Measurements from ENCODE around the gene EFNA3.
A peak's percentile ranks its signal among the peaks of the same experiment; 100 is the strongest.

EFNA3 gene

DNA sequence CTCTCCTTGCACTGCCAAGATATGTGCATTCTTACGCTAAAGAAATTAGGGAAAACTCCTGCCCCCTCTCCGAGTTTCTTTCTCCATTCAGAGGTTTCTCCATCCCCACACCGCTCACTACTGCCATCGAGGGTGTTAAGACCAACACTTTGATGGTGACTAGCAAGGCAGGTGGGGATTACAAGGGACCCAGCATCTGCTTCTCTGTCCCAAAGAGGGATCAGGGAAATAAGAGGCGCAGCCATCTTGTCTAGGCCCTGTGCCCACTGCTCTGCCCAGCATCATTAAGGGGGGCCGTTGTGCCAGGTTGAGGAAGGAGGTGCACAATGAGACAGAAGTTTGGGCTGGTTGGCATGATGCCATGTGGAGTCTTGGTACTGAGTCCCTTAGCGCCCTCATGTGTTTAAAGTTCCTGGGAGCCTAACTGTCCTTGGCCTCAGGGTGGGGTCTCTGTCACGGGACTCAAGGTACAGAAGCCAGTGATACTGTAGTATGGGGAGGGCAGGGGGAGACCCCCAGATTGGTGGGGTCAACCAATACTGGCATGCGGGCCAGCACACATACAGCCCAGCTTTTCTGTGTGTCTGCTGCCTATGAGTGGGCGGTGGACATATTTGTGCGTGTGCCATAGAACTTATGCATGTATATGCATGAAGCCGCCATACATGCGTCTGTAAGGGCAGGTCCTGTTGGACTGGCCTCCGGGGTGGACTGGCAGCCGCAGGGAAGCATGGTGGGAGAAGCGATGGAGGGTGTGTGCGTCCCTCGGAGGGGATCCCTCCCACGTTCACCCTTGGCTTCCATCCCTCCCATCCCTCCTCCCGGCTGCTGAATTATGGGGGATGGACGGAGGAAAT is 5.5 kb downstream of the EFNA3 start:
- peak overlapping the region; percentile 67 for H3K4me3 ChIP-seq (ENCODE audit: low read depth, low read length)
- TF ChIP-seq, protein P1, sequence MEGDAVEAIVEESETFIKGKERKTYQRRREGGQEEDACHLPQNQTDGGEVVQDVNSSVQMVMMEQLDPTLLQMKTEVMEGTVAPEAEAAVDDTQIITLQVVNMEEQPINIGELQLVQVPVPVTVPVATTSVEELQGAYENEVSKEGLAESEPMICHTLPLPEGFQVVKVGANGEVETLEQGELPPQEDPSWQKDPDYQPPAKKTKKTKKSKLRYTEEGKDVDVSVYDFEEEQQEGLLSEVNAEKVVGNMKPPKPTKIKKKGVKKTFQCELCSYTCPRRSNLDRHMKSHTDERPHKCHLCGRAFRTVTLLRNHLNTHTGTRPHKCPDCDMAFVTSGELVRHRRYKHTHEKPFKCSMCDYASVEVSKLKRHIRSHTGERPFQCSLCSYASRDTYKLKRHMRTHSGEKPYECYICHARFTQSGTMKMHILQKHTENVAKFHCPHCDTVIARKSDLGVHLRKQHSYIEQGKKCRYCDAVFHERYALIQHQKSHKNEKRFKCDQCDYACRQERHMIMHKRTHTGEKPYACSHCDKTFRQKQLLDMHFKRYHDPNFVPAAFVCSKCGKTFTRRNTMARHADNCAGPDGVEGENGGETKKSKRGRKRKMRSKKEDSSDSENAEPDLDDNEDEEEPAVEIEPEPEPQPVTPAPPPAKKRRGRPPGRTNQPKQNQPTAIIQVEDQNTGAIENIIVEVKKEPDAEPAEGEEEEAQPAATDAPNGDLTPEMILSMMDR (IDR thresholded peaks at IDR 0.05; ENCODE audit: low read depth, low read length): peak; percentile 21

DNA sequence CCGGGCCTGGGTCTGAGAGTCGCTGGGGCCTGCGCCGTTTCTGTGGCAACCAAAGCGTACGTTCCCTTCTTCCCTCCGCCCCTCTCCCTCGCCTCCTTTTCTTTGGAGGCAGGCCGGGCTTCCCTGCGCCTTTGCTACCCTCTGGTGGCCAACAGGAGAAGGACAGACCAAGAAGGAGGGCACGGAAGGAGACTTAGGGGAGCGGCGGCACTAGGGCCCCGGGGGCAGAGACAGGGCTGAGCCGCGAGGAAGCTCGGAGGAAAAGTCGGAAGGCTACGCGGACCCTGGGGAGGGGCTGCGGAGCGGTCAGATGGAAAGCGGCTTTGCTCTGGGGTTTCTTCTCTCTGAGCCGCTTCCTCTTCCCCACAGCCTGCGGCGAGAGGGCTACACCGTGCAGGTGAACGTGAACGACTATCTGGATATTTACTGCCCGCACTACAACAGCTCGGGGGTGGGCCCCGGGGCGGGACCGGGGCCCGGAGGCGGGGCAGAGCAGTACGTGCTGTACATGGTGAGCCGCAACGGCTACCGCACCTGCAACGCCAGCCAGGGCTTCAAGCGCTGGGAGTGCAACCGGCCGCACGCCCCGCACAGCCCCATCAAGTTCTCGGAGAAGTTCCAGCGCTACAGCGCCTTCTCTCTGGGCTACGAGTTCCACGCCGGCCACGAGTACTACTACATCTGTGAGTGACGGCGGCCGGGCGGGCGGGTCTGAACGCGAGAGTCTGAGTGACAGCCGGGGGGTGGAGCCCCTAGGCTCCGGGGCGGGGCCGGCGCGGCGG is 6.3 kb downstream of the EFNA3 start:
- TF ChIP-seq, protein P1 (IDR thresholded peaks at IDR 0.05; ENCODE audit: low read depth, low read length): peak; percentile 84
- H3K4me3 ChIP-seq (ENCODE audit: low read depth, low read length): peak overlapping the region; percentile 67

DNA sequence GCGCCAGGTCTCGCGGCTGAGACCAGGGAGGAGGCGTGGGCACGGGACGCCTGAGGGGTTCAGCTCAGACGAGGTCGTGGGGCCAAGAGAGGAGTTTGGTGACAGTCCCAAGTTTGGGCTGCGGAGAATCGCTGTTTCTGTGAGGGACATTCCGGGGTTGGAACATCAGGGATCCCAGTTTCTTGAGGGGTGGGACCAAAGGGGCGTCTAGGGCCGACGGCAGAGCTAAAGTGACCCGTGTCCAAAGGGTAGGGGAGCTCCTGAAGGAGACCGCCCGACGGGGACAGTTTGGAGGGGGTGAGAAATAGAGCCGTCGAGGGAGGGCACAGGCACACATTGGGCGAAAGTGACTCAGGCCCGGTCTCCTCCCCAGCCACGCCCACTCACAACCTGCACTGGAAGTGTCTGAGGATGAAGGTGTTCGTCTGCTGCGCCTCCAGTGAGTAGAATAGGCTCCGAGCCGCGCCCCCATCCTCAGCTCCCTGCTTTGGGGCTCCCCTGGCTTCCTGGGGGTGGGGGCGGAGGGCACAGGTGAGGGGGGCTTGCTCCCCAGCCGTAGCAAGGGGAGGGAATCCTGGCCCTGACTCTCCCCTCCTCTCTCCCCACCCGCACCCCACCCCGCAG is 7.0 kb downstream of the EFNA3 start:
- peak overlapping the region; percentile 67 for H3K4me3 ChIP-seq (ENCODE audit: low read depth, low read length)
- TF ChIP-seq, protein P1 (IDR thresholded peaks at IDR 0.05; ENCODE audit: low read depth, low read length): no peak

DNA sequence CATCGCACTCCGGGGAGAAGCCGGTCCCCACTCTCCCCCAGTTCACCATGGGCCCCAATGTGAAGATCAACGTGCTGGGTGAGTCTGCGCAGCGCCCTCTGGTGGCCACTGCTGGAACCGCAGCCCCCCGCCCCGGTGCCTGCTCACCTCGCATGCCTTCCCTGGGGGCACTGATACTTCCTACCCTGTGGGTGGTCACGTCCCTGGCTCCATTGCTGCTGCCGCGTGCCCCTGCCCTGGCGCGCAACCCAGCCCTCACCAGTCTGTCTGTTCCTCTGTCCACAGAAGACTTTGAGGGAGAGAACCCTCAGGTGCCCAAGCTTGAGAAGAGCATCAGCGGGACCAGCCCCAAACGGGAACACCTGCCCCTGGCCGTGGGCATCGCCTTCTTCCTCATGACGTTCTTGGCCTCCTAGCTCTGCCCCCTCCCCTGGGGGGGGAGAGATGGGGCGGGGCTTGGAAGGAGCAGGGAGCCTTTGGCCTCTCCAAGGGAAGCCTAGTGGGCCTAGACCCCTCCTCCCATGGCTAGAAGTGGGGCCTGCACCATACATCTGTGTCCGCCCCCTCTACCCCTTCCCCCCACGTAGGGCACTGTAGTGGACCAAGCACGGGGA is 7.6 kb downstream of the EFNA3 start:
- TF ChIP-seq, protein P1 (IDR thresholded peaks at IDR 0.05; ENCODE audit: low read depth, low read length): peak; percentile 85
- no peak overlapping the region for H3K4me3 ChIP-seq (ENCODE audit: low read depth, low read length)

DNA sequence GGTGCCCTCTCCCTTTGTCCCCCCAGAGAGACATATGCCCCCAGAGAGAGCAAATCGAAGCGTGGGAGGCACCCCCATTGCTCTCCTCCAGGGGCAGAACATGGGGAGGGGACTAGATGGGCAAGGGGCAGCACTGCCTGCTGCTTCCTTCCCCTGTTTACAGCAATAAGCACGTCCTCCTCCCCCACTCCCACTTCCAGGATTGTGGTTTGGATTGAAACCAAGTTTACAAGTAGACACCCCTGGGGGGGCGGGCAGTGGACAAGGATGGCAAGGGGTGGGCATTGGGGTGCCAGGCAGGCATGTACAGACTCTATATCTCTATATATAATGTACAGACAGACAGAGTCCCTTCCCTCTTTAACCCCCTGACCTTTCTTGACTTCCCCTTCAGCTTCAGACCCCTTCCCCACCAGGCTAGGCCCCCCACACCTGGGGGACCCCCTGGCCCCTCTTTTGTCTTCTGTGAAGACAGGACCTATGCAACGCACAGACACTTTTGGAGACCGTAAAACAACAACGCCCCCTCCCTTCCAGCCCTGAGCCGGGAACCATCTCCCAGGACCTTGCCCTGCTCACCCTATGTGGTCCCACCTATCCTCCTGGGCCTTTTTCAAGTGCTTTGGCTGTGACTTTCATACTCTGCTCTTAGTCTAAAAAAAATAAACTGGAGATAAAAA is 8.4 kb downstream of the EFNA3 start:
- H3K4me3 ChIP-seq (ENCODE audit: low read depth, low read length): no peak overlapping the region
- TF ChIP-seq, protein P1 (IDR thresholded peaks at IDR 0.05; ENCODE audit: low read depth, low read length): no peak

DNA sequence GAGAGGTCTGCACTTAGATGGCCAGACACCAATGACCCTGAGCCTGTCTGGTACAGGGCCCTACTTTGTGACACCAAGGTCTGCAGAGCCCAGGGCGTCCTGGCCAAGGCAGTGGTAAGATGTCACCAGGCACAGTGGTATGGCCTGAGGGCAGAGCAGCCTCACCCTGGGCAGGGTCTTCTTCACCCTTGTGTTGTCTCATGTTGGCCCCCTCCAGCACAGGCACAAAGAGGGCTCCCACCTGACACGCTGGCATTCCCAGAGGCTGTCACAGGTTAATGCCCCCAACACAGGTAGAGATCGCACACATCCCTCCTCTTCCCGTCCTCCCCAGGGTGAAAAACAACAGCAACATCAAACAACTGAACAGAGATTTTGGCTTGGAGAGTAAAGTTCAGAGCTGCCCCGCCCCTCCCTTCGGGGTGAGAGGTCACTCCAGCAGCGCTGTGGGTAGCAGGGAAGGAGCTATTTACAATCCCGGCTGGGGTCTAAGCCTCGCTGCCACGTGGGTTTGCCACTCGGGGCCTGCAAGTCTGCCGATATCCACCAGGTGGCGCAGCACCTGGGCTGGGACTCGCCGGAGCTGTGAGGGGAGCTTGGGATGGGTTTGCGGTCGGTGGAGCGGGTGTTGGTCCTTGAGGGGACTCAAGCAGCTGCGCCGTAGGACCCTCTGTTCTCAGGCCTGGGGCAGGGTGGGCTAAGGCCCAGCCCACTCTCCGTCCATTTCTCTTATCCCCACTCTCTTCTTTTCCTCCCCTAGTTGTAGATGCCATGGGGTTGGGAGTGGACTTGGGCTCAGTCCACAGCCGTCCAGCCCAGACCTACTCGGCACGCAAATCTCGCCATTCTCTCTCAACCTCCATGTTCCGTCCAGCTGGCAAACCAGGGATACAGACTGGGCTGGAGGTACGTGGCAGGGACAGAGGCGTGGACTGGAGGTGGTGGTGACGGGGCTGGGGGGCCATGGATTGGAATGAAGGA is 12.7 kb downstream of the EFNA3 start:
- TF ChIP-seq, protein P1 (IDR thresholded peaks at IDR 0.05; ENCODE audit: low read depth, low read length): peak; percentile 96
- H3K4me3 ChIP-seq (ENCODE audit: low read depth, low read length): no peak overlapping the region
